Measurements from ENCODE around the gene HHIPL1. TPM values are rescaled to one million over a fixed set of nuclear protein-coding genes. Genes with fewer than 3 reads are reported as not detected.

The HHIPL1 gene
- total RNA-seq, 4 donors from 2014 or later = 0.13 to 4.7 (median 0.56) TPM

GRCh38 chr14:99690636-99691035 is 45.7 kb downstream of the HHIPL1 start:
- WGBS = 69% methylated on average over 5 of the region's 5 CpGs
- TF ChIP-seq POLR2AphosphoS5 (IDR thresholded peaks at IDR 0.05) (no peak), CTCF (IDR thresholded peaks at IDR 0.05) (no peak), EP300 (IDR thresholded peaks at IDR 0.05) (no peak), POLR2A (IDR thresholded peaks at IDR 0.05) (no peak)
- H3K9me3 ChIP-seq = no peaks in the 10 kb centered on the region
- H3K4me1 ChIP-seq = no peaks in the 10 kb centered on the region
- DNase-seq (ENCODE audit: low spot score in 2 of 2) = no peak
- no peak overlapping the region for H3K4me3 ChIP-seq
- peaks cover 4% of the 10 kb centered on the region for H3K27me3 ChIP-seq
- no peaks in the 10 kb centered on the region for H3K36me3 ChIP-seq
- H3K27ac ChIP-seq = no peak overlapping the region

DNA sequence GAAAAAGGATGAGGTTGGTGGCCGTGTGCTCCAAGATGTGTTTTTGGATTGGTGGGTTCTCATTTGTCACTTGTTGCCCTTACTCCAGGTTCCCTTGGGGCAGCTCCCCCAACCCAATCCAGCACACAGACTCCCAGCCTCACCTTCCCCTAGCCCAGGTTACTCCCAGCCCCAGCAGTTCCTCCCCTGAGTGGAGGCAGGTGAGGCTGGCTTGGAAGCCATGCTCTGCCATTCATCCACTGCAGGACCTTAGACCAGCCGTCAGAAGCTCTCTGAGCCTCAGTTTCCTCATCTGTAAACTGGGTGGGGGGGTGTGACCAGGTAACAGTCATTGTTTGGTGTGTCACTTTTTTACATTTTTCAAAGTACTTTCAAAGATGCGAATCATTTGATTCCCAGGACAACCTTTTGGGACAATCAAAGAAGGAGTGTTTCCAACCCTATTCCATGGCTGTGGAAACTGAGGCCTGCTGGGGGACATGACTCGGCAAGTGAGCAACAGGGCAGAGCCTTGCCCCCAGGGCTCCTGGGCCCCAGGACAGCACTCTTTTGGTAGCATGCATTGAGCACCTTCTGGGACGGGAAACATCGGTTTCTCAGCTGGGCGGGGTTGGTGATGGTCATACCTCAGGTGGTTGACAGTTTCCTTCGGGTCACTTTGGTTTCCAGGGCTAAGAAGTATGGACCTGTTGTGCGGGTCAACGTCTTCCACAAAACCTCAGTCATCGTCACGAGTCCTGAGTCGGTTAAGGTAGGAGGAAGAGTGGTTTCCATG is 46.4 kb downstream of the HHIPL1 start:
- H3K36me3 ChIP-seq = no peaks in the 10 kb centered on the region

GRCh38 chr14:99693918-99694317 is 49.0 kb downstream of the HHIPL1 start:
- no peak for DNase-seq (ENCODE audit: low spot score in 2 of 2)
- no peak for TF ChIP-seq POLR2AphosphoS5 (IDR thresholded peaks at IDR 0.05)
- TF ChIP-seq POLR2A (IDR thresholded peaks at IDR 0.05) = no peak
- TF ChIP-seq EP300 (IDR thresholded peaks at IDR 0.05) = no peak
- no peak for TF ChIP-seq CTCF (IDR thresholded peaks at IDR 0.05)
- 77% methylated on average over 3 of the region's 3 CpGs for WGBS
- H3K27ac ChIP-seq = no peak overlapping the region
- peaks cover 4% of the 10 kb centered on the region for H3K27me3 ChIP-seq
- no peaks in the 10 kb centered on the region for H3K4me1 ChIP-seq
- H3K36me3 ChIP-seq = no peaks in the 10 kb centered on the region
- H3K4me3 ChIP-seq = no peak overlapping the region
- no peaks in the 10 kb centered on the region for H3K9me3 ChIP-seq

More for the DNA sequence above, 46.4 kb downstream of the HHIPL1 start:
- Histone ChIP-seq H3K4me3 (no peak overlapping the region), H3K9me3 (no peaks in the 10 kb centered on the region), H3K27me3 (peaks cover 4% of the 10 kb centered on the region), H3K4me1 (no peaks in the 10 kb centered on the region), H3K27ac (no peak overlapping the region)
- WGBS = 95% methylated on average over 12 of the region's 13 CpGs
- TF ChIP-seq POLR2AphosphoS5 (IDR thresholded peaks at IDR 0.05) = no peak
- TF ChIP-seq POLR2A (IDR thresholded peaks at IDR 0.05) = no peak
- TF ChIP-seq CTCF (IDR thresholded peaks at IDR 0.05) = no peak
- no peak for TF ChIP-seq EP300 (IDR thresholded peaks at IDR 0.05)
- no peak for DNase-seq (ENCODE audit: low spot score in 2 of 2)

DNA sequence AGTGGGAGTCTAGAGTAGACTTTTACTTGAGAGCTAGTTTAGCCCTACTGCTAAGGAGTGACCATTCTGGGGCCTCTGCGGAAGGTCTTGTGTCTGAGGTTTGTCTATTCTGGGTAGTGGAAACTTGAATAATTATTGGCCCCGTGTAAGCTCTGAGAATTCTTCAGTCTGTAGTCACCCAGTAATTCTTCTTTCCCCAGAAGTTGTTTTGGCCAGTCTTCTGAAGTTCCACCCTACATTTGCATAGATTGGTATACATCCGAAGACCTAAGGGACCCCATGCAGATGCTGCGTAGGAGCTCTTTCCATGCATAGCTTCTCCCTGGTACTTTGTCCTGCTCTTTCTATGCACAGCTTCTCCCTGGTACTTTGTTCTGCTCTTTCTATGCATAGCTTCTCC is 52.0 kb downstream of the HHIPL1 start:
- Histone ChIP-seq H3K36me3 (no peaks in the 10 kb centered on the region), H3K4me1 (no peaks in the 10 kb centered on the region), H3K27ac (no peak overlapping the region), H3K4me3 (no peak overlapping the region), H3K27me3 (no peaks in the 10 kb centered on the region), H3K9me3 (no peaks in the 10 kb centered on the region)
- DNase-seq (ENCODE audit: low spot score in 2 of 2) = no peak
- WGBS = 92% methylated on average over 4 of the region's 4 CpGs
- no peak for TF ChIP-seq EP300 (IDR thresholded peaks at IDR 0.05)
- TF ChIP-seq POLR2A (IDR thresholded peaks at IDR 0.05) = no peak
- TF ChIP-seq CTCF (IDR thresholded peaks at IDR 0.05) = no peak
- TF ChIP-seq POLR2AphosphoS5 (IDR thresholded peaks at IDR 0.05) = no peak

GRCh38 chr14:99698236-99698635 is 53.3 kb downstream of the HHIPL1 start:
- no peaks in the 10 kb centered on the region for H3K9me3 ChIP-seq
- WGBS = 78% methylated on average over 6 of the region's 6 CpGs
- no peaks in the 10 kb centered on the region for H3K36me3 ChIP-seq
- no peak for TF ChIP-seq POLR2AphosphoS5 (IDR thresholded peaks at IDR 0.05)
- no peaks in the 10 kb centered on the region for H3K4me1 ChIP-seq
- H3K27me3 ChIP-seq = no peaks in the 10 kb centered on the region
- H3K4me3 ChIP-seq = no peak overlapping the region
- no peak overlapping the region for H3K27ac ChIP-seq
- peak in 1 of 2 donors; percentile 16 for DNase-seq (ENCODE audit: low spot score in 2 of 2)

Measured in suprapubic skin (tissue), 4 donors.